Measurements from ENCODE around the gene TTC6.

The TTC6 gene

GRCh38 chr14:37625597-37626595 lies 30.5 kb downstream of the TTC6 start:
- peak; percentile 22 for DNase-seq (ENCODE audit: low read depth)

- no peak for DNase-seq (ENCODE audit: low read depth)
Measured at GRCh38 chr14:37637341-37637740, 41.9 kb downstream of the TTC6 start.

DNA sequence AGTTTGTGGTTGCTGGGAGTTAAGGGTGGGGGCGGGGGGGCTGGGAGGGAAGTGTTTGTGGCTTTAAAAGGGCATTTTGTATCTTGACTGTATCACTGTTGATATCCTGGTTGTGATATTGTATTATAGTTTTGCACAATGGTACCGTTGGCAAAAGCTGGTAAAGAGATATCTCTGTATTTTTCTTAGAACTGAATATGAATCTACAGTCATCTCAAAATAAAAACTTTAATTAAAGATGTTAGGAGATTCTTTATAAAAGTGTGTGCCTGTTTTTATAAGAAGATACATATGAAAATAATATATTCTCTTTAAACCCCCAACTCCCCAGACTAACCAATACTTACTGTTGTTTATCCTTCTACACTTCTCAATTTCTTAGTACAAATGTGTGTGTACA lies 43.2 kb downstream of the TTC6 start:
- DNase-seq (ENCODE audit: low read depth), result no peak

- DNase-seq (ENCODE audit: low read depth), result no peak
Measured at GRCh38 chr14:37641117-37641516, 45.7 kb downstream of the TTC6 start.

- no peak for DNase-seq (ENCODE audit: low read depth)
Measured at GRCh38 chr14:37642125-37642524, 46.7 kb downstream of the TTC6 start.

DNA sequence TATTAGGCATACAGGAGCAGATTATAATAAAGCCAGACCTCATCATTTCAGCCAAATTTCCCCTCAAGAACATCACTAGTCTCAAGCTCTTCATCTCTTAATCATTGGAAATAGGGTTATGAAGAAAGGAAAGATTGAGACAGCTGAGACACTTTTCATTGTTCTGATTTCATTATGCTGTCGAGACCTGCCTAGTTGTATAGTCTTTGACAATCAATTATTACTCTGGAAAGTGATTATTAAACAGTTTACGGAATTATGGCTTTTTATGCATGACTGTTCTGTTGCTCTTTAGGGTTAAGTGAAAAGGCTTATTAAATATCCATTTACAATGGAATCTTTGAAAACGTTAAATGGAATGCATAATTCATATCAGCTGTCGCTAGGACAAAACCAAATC lies 48.3 kb downstream of the TTC6 start:
- DNase-seq (ENCODE audit: low read depth), result no peak
